Thyroid gland (tissue), 4 donors: ENCODE measurements around the gene MRM1. TPM values are rescaled to one million over a fixed set of nuclear protein-coding genes. Genes with fewer than 3 reads are reported as not detected.

Experiments
- DNase-seq, 2 donors: peaks; one replicate each; pipeline ENCODE4 v3.0.0-alpha.2; 2019
- H3K27ac ChIP-seq, 3 donors: fragments of 200-600 bp; sonication (generic); 1 replicate in 2 of 3; 2 replicates in 1 of 3; pipeline ENCODE4 v1.5.1; 2016 to 2019; ENCODE audit warnings: mild to moderate bottlenecking in 1 of 3, moderate library complexity in 1 of 3
- H3K27me3 ChIP-seq: fragments of 200-600 bp; sonication (generic); one replicate; pipeline ENCODE4 v1.5.1; 2019
- H3K36me3 ChIP-seq, 2 donors: fragments of 200-600 bp; sonication (generic); one replicate each; pipeline ENCODE4 v1.5.1; 2016 to 2019
- H3K4me1 ChIP-seq, 2 donors: fragments of 200-600 bp; sonication (generic); one replicate each; pipeline ENCODE4 v1.5.1; 2017 to 2019
- H3K4me3 ChIP-seq, 3 donors: fragments of 200-600 bp; sonication (generic); replicated peaks in 1 of 3; 1 replicate in 2 of 3; 2 replicates in 1 of 3; pipeline ENCODE4 v1.5.1; 2016; ENCODE audit warnings: mild to moderate bottlenecking in 1 of 3
- H3K9me3 ChIP-seq: fragments of 200-600 bp; sonication (generic); one replicate; pipeline ENCODE4 v1.5.1; 2017
- CTCF ChIP-seq, 6 experiments: fragments of 200-600 bp in 3 of 6; fragments of 450-650 bp in 3 of 6; sonication (generic) in 3 of 6; IDR thresholded peaks; one replicate each; pipeline ENCODE4 v1.5.1; 2016 to 2019; ENCODE audit warnings: antibody characterized with exemption in 6 of 6, mild to moderate bottlenecking in 2 of 6, inconsistent platforms in 1 of 6, moderate library complexity in 1 of 6
- POLR2A ChIP-seq, 2 donors: fragments of 450-650 bp; IDR thresholded peaks; one replicate each; pipeline ENCODE4 v1.6.1; 2017; ENCODE audit warnings: antibody characterized with exemption in 2 of 2, mild to moderate bottlenecking in 2 of 2, moderate library complexity in 1 of 2
- WGBS, 2 donors: methylation state at CpG; one replicate each; pipeline ENCODE4 v1.1.5; 2017; 5-methylcytosine and 5-hydroxymethylcytosine counted together
- intact Hi-C: fragments of 100-400 bp; cut with DNase I; formaldehyde crosslinking; loops from one replicate; pipeline ENCODE4 v1.15.1; 2023
- total RNA-seq, 4 donors: library from RNA; depleted of rRNA; stranded (reverse); fragments of >200 nt; gene quantifications; one replicate each; pipeline ENCODE4 v1.2.3, GENCODE V29; 2016

Gene MRM1
- total RNA-seq, 4 donors from 2014 or later: 5.8 to 9.8 (median 7.4) TPM

- Histone ChIP-seq H3K36me3 (no peaks in the 10 kb centered on the region), H3K27me3 (peaks cover 24% of the 10 kb centered on the region), H3K4me3 (no peak overlapping the region), H3K9me3 (no peaks in the 10 kb centered on the region), H3K27ac (no peak overlapping the region), H3K4me1 (peaks cover 12 to 18% of the 10 kb centered on the region in 2 donors)
- no peak for DNase-seq
- no peak for TF ChIP-seq POLR2A (IDR thresholded peaks at IDR 0.05)
- TF ChIP-seq CTCF (IDR thresholded peaks at IDR 0.05): no peak
- 64 to 66% methylated on average over 3 of the region's 3 CpGs for WGBS, 2 donors
- intact Hi-C loops: no loop called here
Observed at GRCh38 chr17:36643086-36643685, 41.8 kb downstream of the MRM1 start.

GRCh38 chr17:36645422-36645821 lies 44.0 kb downstream of the MRM1 start:
- intact Hi-C loops: no loop called here
- DNase-seq: no peak
- Histone ChIP-seq H3K27ac (no peak overlapping the region), H3K27me3 (peaks cover 24% of the 10 kb centered on the region), H3K9me3 (no peaks in the 10 kb centered on the region), H3K4me1 (peaks cover 12 to 14% of the 10 kb centered on the region in 2 donors), H3K4me3 (no peak overlapping the region), H3K36me3 (no peaks in the 10 kb centered on the region)
- WGBS, 2 donors: 64 to 65% methylated on average over 3 of the region's 3 CpGs
- TF ChIP-seq CTCF (IDR thresholded peaks at IDR 0.05) (no peak), POLR2A (IDR thresholded peaks at IDR 0.05) (no peak)

- intact Hi-C loops: no loop called here
- Histone ChIP-seq H3K36me3 (no peaks in the 10 kb centered on the region), H3K27me3 (peaks cover 23% of the 10 kb centered on the region), H3K27ac (no peak overlapping the region), H3K4me3 (no peak overlapping the region), H3K4me1 (no peaks in the 10 kb centered on the region), H3K9me3 (no peaks in the 10 kb centered on the region)
- 30 to 41% methylated on average over 3 to 4 of the region's 4 CpGs for WGBS, 2 donors
- DNase-seq: no peak
- no peak for TF ChIP-seq POLR2A (IDR thresholded peaks at IDR 0.05)
- TF ChIP-seq CTCF (IDR thresholded peaks at IDR 0.05): no peak
Observed at GRCh38 chr17:36647636-36648035, 46.3 kb downstream of the MRM1 start.

GRCh38 chr17:36650096-36650775 lies 48.9 kb downstream of the MRM1 start:
- H3K4me1 ChIP-seq: no peaks in the 10 kb centered on the region
- WGBS, 2 donors: 42 to 46% methylated on average over 9 of the region's 9 CpGs
- intact Hi-C loops: no loop called here

More at GRCh38 chr17:36650096-36650775, 48.9 kb downstream of the MRM1 start:
- Histone ChIP-seq H3K27me3 (peaks cover 4% of the 10 kb centered on the region), H3K27ac (no peak overlapping the region), H3K4me3 (no peak overlapping the region), H3K36me3 (no peaks in the 10 kb centered on the region), H3K9me3 (no peaks in the 10 kb centered on the region)
- DNase-seq: no peak
- TF ChIP-seq POLR2A (IDR thresholded peaks at IDR 0.05) (no peak), CTCF (IDR thresholded peaks at IDR 0.05) (no peak)
